Activated CD8-positive, alpha-beta memory T cell treated with anti-CD3 and anti-CD28 coated beads, Interleukin-2, amount 50 U/mL, for 48 hours (primary cell): ENCODE data around the gene WDR87.
A peak's percentile ranks its signal among the peaks of the same experiment; 100 is the strongest.
"Not testable (repeated sequence)": the region's sequence is repeated elsewhere in the genome, so short reads cannot be mapped to it uniquely, and the experiment has no call there.

Experiments used
- DNase-seq: peaks from one replicate; pipeline ENCODE4 v3.0.0-alpha.2; 2020

The WDR87 gene

GRCh38 chr19:37874784-37875183 lies 31.6 kb downstream of the WDR87 start:
- no peak for DNase-seq

- no peak for DNase-seq
Observed at GRCh38 chr19:37872383-37872782, 34.0 kb downstream of the WDR87 start.

GRCh38 chr19:37869766-37870340 lies 36.5 kb downstream of the WDR87 start:
- DNase-seq: no peak

- DNase-seq: no peak
Observed at GRCh38 chr19:37867831-37868230, 38.6 kb downstream of the WDR87 start.

GRCh38 chr19:37865930-37866329 lies 40.5 kb downstream of the WDR87 start:
- not testable (repeated sequence) for DNase-seq

GRCh38 chr19:37864501-37864900 lies 41.9 kb downstream of the WDR87 start:
- DNase-seq: no peak

GRCh38 chr19:37855098-37855497 lies 51.3 kb downstream of the WDR87 start:
- DNase-seq: peak; percentile 69

GRCh38 chr19:37845932-37846331 lies 60.5 kb downstream of the WDR87 start:
- DNase-seq: no peak
